HG02973 (cell line): ENCODE results near the gene LYPLA2.
"Not testable (repeated sequence)": the region's sequence is repeated elsewhere in the genome, so short reads cannot be mapped to it uniquely, and the experiment has no call there.

Experiments
- ATAC-seq: cut with Tn5 transposase; IDR thresholded peaks from one replicate; pipeline ENCODE4 v1.9.1; 2021; ENCODE audit warnings: moderate library complexity; ENCODE audit not compliant: unreplicated experiment

LYPLA2 gene

DNA sequence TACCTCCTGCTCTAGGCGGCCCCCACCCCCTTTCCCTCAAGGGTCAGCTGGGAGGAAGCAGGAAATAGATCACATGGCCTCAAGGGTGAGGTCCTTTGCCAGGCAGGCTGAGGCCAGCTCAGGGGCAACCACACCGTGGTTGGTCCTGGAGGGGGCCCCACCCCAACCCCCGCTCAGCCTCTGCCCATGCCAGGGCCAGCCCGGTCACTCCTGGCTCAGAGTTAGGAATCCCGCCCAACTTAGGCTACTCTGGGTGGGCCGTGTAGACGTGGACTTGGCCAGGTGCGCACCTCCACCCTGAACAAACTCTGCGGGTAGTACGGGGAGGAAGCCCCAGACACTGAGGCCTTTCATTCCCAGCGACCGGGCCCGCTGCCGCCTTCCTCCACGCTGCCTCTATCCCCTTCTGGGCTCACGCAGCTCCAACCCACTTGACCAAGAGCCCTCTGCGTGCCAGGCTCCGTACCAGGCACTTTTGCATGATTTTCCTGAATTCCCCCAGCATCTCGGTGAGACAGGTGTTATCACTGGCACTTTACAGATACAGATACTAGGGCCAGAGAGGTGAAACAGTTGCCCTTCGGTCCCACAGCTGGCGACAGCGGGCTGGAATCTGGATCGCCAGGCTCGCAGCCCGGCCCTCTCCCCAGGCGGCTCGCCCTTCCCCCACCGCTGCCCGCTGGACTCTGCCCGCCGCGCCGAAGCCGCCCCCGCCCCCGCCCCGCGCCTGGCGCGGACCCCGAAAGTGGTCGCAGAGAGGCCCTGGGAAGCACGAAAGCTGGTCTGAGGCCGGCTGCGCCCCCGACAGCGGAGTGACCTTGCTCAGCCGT lies 8.8 kb downstream of the LYPLA2 start:
- ATAC-seq = no peak

GRCh38 chr1:23800400-23801337 lies 9.7 kb downstream of the LYPLA2 start, which contains the start of gene GALE:
Gene GALE (minus strand): TSS chr1:23800754. CDS start chr1:23799007, 1,747 bp downstream.
- ATAC-seq = peak; percentile 65

GRCh38 chr1:23801338-23801748 lies 10.4 kb downstream of the LYPLA2 start:
- ATAC-seq = no peak

GRCh38 chr1:23801876-23802275 lies 10.9 kb downstream of the LYPLA2 start:
- ATAC-seq = no peak

DNA sequence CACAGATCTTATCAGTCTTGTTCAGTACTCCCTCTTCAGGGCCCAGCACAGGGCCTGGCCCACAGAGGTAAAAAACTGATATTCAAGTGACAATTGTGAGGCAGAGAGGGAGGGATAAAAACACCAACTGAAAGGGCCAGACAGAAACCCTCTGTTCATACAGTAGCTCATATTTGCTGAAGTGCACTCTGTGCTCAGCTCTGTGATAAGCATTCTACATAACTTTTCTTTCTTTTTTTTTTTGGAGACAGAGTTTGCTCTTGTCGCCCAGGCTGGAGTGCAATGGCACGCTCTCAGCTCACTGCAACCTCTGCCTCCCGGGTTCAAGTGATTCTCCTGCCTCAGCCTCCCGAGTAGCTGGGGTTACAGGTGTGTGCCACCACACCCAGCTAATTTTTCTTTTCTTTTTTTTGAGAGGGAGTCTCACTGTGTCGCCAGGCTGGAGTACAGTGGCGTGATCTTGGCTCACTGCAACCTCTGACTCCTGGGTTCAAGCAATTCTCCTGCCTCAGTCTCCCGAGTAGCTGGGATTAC lies 11.9 kb downstream of the LYPLA2 start:
- ATAC-seq = not testable (repeated sequence)

- ATAC-seq = no peak
Measured at GRCh38 chr1:23803674-23804073, 12.7 kb downstream of the LYPLA2 start.

DNA sequence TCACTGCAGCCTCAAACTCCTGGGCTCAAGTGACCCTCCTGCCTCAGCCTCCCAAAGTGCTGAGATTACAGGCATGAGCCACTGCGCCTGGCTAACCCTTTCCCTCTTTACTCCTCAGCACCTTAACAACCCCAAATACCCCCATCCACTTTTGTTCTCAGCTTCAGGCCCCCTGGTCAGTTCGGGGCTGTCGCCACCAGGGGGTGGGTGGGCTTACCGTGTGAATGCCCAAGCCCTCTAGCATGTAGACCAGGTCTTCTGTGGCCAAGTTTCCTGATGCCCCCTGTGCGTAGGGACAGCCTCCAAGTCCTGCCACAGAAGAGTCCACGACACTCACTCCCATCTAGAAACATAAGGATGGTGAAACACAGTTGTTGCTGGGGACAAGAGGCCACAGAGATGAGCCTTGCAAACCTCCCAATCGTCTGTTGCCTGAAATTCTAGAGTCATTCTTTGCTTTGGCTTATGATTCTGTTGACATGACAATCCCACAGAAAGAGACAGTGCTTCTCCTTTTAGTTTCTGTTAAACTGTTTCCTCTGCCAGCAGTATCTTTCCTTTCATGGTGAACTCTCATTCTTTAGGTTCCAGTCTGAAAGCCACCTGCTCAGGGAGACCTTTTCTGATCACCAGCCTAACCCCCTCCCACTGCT lies 13.4 kb downstream of the LYPLA2 start:
- no peak for ATAC-seq

DNA sequence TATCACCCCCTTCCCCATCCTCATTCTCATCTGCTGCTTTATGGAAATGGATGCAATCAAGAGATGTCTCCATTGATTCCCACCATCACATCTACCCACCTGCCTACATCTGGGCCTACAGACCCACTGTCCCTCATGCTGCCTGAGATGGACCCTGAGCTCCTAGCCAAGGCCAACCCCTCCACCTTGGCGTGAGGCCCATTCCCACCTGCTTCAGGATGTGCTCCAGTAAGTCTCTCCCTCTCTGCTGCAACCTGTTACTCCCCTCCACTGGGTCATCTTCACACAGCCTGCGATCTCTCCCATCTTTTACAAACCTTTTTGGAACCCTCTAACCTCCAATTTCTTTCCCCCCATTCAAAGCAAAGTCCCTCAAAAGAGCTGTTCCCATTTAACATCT lies 14.1 kb downstream of the LYPLA2 start:
- ATAC-seq = no peak

- ATAC-seq = no peak
Measured at GRCh38 chr1:23806280-23806679, 15.3 kb downstream of the LYPLA2 start.

GRCh38 chr1:23807453-23807852 lies 16.5 kb downstream of the LYPLA2 start:
- no peak for ATAC-seq

- peak; percentile 48 for ATAC-seq
Measured at GRCh38 chr1:23809751-23810171, 18.8 kb downstream of the LYPLA2 start.

DNA sequence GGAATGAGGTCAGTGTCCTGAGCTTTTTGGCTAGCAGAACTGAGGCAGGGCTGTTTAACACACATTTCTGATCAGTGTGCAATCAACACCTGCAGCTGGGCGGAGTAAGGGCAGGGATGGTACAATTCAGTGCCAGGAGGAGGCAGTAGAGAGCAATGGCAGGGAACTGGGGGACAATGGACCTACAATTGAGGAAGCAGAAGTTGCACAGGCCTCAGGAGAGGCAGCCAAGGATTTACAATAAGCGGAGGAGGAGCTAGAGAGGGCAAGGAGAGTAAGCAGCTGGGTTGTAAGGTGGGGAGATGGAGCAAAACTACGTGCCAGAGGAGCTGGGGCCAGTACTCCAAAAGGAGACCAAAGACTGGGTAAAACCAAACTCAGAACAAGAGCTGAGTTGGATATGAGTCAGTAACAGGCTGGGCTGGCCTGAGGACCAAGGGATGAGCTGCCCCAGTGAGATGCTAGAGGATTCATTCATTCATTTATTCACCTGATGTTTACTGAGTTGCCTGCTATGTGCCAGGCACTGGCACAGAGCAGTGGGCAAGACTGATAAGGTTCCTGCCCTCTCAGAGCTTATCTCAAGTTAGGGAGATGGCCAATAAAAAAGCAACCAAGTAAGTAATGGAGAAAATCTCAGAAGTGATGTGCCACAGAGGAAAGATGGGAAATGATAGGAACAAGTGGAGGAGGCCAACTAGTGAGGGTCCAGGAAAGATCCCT lies 20.0 kb downstream of the LYPLA2 start:
- peak; percentile 44 for ATAC-seq

DNA sequence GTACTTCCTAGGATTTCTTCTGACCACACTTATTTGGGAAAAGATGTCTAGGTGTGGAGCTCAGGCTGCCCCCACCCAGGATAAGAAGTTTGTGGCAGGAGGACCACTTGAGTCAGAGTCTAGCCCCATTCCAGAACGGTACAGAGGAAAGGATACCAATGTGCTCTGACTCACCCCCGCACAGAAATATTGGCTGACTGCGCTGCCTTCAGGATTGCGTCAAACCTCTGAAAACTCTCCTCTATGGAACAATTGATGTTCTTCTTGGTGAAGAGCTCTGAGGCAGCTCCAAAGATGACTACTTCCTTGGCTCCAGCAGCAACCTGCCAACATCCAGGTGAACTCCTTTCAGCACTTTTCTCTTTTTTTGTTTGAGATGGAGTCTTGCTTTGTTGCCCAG lies 23.1 kb downstream of the LYPLA2 start:
- no peak for ATAC-seq

GRCh38 chr1:23816361-23816760 lies 25.4 kb downstream of the LYPLA2 start:
- ATAC-seq = no peak

GRCh38 chr1:23816906-23817305 lies 26.0 kb downstream of the LYPLA2 start:
- no peak for ATAC-seq

DNA sequence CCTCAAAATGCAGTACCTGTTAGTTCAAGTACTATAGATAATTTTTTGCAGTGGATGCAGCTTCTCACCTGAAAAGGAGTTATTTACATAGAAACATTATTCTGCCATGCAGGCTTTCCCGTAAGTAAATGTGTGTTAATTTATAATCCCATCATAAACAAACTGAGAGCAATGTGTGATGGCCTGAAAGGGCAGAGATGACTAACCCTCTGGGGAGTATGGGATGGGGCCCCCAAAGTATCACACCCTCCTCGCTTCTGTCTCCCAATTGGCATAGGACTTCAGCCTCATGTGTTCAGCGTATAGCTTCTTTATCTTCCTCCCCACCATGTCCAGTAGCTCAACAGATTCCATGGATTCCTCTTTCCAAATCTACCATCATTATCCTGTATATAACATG lies 26.7 kb downstream of the LYPLA2 start:
- no peak for ATAC-seq

GRCh38 chr1:23823767-23824166 lies 32.8 kb downstream of the LYPLA2 start:
- ATAC-seq = no peak

DNA sequence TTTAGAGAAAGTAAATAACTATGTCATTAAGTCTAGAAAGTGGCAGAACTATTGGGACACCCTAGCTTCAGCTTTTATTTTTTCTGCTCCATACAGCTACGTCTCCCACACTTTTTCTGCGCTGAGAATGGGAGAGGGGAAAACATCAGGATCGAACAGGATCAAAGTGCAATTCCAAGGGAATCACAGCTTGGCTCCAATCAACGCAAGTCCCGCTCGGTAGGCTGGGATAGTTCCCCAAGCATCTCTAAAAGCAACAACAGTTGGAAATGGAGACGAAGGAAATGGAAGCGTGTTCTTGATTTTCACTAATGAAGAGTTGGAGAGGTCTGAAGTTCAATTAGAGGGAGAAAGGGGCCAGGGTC lies 33.7 kb downstream of the LYPLA2 start:
- ATAC-seq = peak; percentile 11

DNA sequence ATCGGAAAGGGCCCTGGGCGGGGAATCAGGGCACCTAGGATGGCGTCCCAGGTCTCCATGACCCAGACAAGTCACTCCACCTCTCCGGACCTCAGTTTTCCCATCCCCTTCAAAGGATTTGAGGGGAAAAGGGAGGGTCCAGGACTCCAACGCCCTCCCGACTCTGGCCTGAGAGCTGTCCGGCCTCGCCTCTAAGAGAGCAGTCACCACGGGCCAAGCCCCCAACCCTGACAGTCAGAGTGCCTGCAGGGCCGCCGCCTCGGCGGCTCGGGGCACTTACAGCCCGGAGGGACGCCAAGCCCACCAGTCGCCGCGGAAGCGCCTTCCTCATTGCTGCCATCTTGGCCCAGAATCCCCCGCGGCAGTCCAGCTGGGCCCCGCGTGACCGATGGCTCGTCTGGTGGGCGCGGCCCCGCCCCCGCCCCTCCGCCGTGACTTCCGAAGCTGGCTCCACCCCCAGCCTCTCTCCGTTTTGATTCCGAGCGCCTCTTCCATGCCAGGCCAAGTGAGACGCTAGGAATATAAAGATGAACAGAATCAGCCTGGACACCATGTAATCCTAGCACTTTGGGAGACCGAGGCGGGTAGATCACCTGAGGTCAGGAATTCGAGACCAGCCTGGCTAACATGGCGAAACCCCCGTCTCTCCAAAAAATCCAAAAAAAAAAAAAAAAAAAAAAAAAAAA lies 34.3 kb downstream of the LYPLA2 start, which contains the start of gene HMGCL:
TSS of gene HMGCL (minus strand) at position 354 of the 686 bp plus-strand sequence. CDS start at position 340, 14 bp downstream.
- peak; percentile 69 for ATAC-seq
